Gastrocnemius medialis (tissue), 4 donors: ENCODE measurements around the gene EPS15.

Experiments used
- POLR2A ChIP-seq, 2 donors: fragments of 450-650 bp; IDR thresholded peaks; one replicate each; pipeline ENCODE4 v1.6.1; 2017; ENCODE audit warnings: antibody characterized with exemption in 2 of 2, mild to moderate bottlenecking in 2 of 2, moderate library complexity in 2 of 2
- TF ChIP-seq, protein P1 (sequence below), 5 experiments: fragments of 450-650 bp in 3 of 5; fragments of 200-600 bp in 2 of 5; sonication (generic) in 2 of 5; IDR thresholded peaks in 4 of 5; conservative IDR thresholded peaks in 1 of 5; 1 replicate in 4 of 5; 2 replicates in 1 of 5; pipeline ENCODE4 v1.5.1; 2016 to 2019; ENCODE audit warnings: antibody characterized with exemption in 5 of 5, mild to moderate bottlenecking in 3 of 5, moderate library complexity in 3 of 5

DNA sequence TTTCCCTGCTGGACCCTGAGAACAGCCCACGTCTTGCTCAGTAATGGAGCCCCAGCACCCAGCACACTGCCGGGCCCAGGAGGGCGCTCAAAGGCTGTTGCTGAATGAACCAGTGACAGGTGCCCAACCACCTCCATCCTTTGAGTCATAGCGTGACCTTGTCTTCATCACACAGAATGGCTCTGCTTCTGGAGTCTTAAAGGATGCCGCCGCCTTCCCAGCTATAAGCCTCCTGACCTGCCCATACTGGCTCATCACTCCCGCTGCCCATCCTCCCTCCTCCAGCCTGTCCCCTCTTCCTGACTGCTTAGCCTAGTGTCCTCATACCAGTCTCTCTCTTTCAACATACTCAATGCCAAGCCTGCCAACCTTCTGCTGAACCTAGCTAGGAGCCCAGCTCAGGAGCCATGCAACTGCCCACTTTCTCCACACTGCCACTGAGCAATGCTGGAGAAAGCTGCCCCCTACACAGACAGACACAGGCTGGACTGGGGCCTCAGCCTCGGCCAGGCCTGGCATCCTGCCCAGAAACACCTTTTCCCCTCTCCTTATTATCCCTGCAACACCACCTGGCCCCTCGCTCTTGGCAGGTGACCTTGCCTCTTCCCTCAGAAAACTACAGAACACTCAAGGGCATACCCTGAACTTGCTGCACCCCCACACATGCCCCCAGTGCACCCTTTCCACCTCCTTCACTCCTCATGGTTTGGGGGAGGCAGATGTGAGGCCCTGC is 202.8 kb downstream of the EPS15 start:
- TF ChIP-seq, protein P1, sequence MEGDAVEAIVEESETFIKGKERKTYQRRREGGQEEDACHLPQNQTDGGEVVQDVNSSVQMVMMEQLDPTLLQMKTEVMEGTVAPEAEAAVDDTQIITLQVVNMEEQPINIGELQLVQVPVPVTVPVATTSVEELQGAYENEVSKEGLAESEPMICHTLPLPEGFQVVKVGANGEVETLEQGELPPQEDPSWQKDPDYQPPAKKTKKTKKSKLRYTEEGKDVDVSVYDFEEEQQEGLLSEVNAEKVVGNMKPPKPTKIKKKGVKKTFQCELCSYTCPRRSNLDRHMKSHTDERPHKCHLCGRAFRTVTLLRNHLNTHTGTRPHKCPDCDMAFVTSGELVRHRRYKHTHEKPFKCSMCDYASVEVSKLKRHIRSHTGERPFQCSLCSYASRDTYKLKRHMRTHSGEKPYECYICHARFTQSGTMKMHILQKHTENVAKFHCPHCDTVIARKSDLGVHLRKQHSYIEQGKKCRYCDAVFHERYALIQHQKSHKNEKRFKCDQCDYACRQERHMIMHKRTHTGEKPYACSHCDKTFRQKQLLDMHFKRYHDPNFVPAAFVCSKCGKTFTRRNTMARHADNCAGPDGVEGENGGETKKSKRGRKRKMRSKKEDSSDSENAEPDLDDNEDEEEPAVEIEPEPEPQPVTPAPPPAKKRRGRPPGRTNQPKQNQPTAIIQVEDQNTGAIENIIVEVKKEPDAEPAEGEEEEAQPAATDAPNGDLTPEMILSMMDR (IDR thresholded peaks at IDR 0.05 in 4 of 5, conservative IDR thresholded peaks at IDR 0.05 in 1 of 5): no peak
- TF ChIP-seq POLR2A (IDR thresholded peaks at IDR 0.05): no peak
